ENCODE results near the gene NHERF2. TPM values are rescaled to one million over a fixed set of nuclear protein-coding genes. Genes with fewer than 3 reads are reported as not detected.

NHERF2 gene
- total RNA-seq, 6 experiments from 2014 or later, result 140 to 177 (median 152) TPM

GRCh38 chr16:1991948-1992703 lies 34.6 kb upstream of the NHERF2 start:
- no peak overlapping the region for H3K27ac Mint-ChIP-seq
- TF ChIP-seq CTCF (IDR thresholded peaks at IDR 0.05), result no peak
- H3K4me3 Mint-ChIP-seq, result no peak overlapping the region
- H3K36me3 Mint-ChIP-seq (ENCODE audit: low read depth), result peaks cover 5% of the 10 kb centered on the region; the same call in 1 of the 2 replicates
- no peaks in the 10 kb centered on the region for H3K9me3 Mint-ChIP-seq
- peaks cover 1% of the 10 kb centered on the region; the same call in 1 of the 2 replicates for H3K4me1 Mint-ChIP-seq (ENCODE audit: low read depth)
- peaks cover 10% of the 10 kb centered on the region; the same call in 1 of the 2 replicates for H3K27me3 Mint-ChIP-seq (ENCODE audit: insufficient read depth)
- DNase-seq, result peak; percentile 66

GRCh38 chr16:1992704-1993317 lies 33.9 kb upstream of the NHERF2 start:
- DNase-seq, result no peak
- H3K9me3 Mint-ChIP-seq, result no peaks in the 10 kb centered on the region
- H3K27me3 Mint-ChIP-seq (ENCODE audit: insufficient read depth), result peaks cover 10% of the 10 kb centered on the region; the same call in 1 of the 2 replicates
- no peak overlapping the region for H3K27ac Mint-ChIP-seq
- TF ChIP-seq CTCF (IDR thresholded peaks at IDR 0.05), result no peak
- peaks cover 5% of the 10 kb centered on the region; the same call in 1 of the 2 replicates for H3K36me3 Mint-ChIP-seq (ENCODE audit: low read depth)
- H3K4me3 Mint-ChIP-seq, result no peak overlapping the region
- peaks cover 8% of the 10 kb centered on the region; the same call in 1 of the 2 replicates for H3K4me1 Mint-ChIP-seq (ENCODE audit: low read depth)

- no peak overlapping the region for H3K27ac Mint-ChIP-seq
- no peaks in the 10 kb centered on the region for H3K9me3 Mint-ChIP-seq
- peaks cover 10% of the 10 kb centered on the region; the same call in 1 of the 2 replicates for H3K36me3 Mint-ChIP-seq (ENCODE audit: low read depth)
- peaks cover 10% of the 10 kb centered on the region; the same call in 1 of the 2 replicates for H3K27me3 Mint-ChIP-seq (ENCODE audit: insufficient read depth)
- no peak for TF ChIP-seq CTCF (IDR thresholded peaks at IDR 0.05)
- DNase-seq, result peak; percentile 6
- H3K4me1 Mint-ChIP-seq (ENCODE audit: low read depth), result peaks cover 14% of the 10 kb centered on the region; the same call in 1 of the 2 replicates
- H3K4me3 Mint-ChIP-seq, result no peak overlapping the region
These were observed 33.0 kb upstream of the NHERF2 start for GRCh38 chr16:1993731-1994131.

GRCh38 chr16:1997494-1998359 lies 29.0 kb upstream of the NHERF2 start:
- no peak for TF ChIP-seq CTCF (IDR thresholded peaks at IDR 0.05)
- peaks cover 14% of the 10 kb centered on the region; the same call in 1 of the 2 replicates for H3K4me1 Mint-ChIP-seq (ENCODE audit: low read depth)
- H3K27ac Mint-ChIP-seq, result no peak overlapping the region; the same call in 1 of the 2 replicates
- peaks cover 10% of the 10 kb centered on the region; the same call in 1 of the 2 replicates for H3K36me3 Mint-ChIP-seq (ENCODE audit: low read depth)
- no peak for DNase-seq
- H3K27me3 Mint-ChIP-seq (ENCODE audit: insufficient read depth), result no peaks in the 10 kb centered on the region
- no peak overlapping the region for H3K4me3 Mint-ChIP-seq
- no peaks in the 10 kb centered on the region for H3K9me3 Mint-ChIP-seq

- Mint-ChIP-seq H3K27ac (peak overlapping the region; percentile 43; the same call in 1 of the 2 replicates), H3K4me3 (no peak overlapping the region), H3K36me3 (ENCODE audit: low read depth) (peaks cover 10% of the 10 kb centered on the region; the same call in 1 of the 2 replicates), H3K4me1 (ENCODE audit: low read depth) (peaks cover 14% of the 10 kb centered on the region; the same call in 1 of the 2 replicates), H3K9me3 (no peaks in the 10 kb centered on the region), H3K27me3 (ENCODE audit: insufficient read depth) (no peaks in the 10 kb centered on the region)
- DNase-seq, result no peak
- TF ChIP-seq CTCF (IDR thresholded peaks at IDR 0.05), result no peak
These were observed 28.3 kb upstream of the NHERF2 start for GRCh38 chr16:1998360-1998835.

Measured in HFFc6 (cell line).